Measurements from ENCODE around the gene LRRC71. TPM values are rescaled to one million over a fixed set of nuclear protein-coding genes. Genes with fewer than 3 reads are reported as not detected.

LRRC71 gene
- polyA plus RNA-seq, 4 donors: 0.07 to 0.13 TPM; not detected in 2

DNA sequence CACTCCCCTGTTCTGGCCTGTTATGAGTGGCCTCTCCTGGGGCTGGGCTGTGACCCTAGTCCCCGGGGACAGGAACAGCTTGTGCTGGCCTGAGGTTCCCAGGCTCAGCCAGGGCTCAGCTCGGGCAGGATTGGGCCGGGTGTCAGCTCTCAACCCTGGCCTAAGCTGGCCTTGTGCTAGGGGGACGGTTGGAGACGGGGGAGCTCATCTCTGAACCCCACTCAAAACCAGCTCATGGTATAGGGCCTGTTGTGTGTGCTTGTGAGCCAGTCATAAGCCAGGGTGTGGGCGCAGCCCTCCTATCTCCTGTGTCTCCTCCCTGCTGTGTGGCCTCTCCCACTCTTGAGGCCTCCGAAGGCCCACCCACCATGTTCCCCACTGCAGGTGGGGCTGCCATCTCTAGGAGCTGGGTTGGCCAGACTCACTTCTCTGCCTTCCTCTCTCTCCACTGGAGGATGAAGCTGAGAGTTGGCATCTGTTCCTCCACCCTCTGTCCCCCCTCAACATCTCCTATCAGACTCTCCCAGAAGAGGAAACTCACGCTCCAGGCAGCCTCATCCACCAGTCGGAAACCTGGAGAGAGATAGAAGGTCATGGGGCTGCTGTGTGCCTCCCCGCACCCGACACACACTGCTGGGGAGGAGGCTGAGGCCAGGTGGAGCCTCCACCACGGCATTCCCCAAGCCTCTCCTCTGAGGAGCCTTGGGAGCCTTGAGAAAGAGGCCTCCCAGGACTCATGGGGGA, 25.5 kb upstream of the LRRC71 start:
- peak overlapping the region in 1 of 3 donors; percentile 49 for H3K4me3 ChIP-seq (ENCODE audit: low read depth in 1 of 3, low read length in 3 of 3)
- no peak for DNase-seq
- peaks cover 2 to 67% (median 3%) of the 10 kb centered on the region in 3 donors for H3K27me3 ChIP-seq (ENCODE audit: control insufficient read depth in 3 of 3, insufficient read depth in 3 of 3, low read length in 3 of 3)

DNA sequence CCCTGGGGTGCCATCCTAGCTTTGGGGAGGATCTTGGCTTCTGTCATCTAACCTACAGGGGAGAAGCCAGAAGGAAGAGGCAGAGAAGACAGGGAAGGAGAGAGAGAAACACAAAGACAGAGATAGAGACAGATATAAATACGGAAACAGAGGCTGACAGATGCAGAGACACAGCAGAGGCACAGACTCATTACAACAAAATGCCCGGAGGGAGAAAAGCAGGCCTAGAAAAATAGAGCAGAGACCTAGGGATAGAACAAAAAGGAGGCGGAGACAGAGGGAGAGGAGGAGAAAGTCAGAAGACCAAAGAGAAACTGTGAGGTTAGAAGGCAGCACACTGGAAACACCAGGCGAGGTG, 25.0 kb upstream of the LRRC71 start:
- Histone ChIP-seq H3K27ac (ENCODE audit: low read depth in 1 of 3, low read length in 2 of 3) (peak overlapping the region in 1 of 3 donors; percentile 86), H3K4me3 (ENCODE audit: low read depth in 1 of 3, low read length in 3 of 3) (no peak overlapping the region), H3K36me3 (ENCODE audit: control insufficient read depth in 3 of 3, insufficient read depth in 2 of 3, low read depth in 1 of 3, low read length in 3 of 3) (peaks cover 0 to 4% (median 0%) of the 10 kb centered on the region in 3 donors), H3K4me1 (ENCODE audit: control insufficient read depth in 3 of 3, insufficient read depth in 2 of 3, low read depth in 1 of 3, low read length in 2 of 3) (peaks cover 0 to 10% (median 0%) of the 10 kb centered on the region in 3 donors), H3K27me3 (ENCODE audit: control insufficient read depth in 3 of 3, insufficient read depth in 3 of 3, low read length in 3 of 3) (peaks cover 2 to 69% (median 3%) of the 10 kb centered on the region in 3 donors), H3K9me3 (ENCODE audit: control insufficient read depth in 2 of 2, insufficient read depth in 1 of 2, low read depth in 1 of 2, low read length in 1 of 2) (peaks cover 0 to 2% of the 10 kb centered on the region in 2 donors)
- WGBS, 3 donors: 71 to 85% (median 73%) methylated on average over 4 of the region's 4 CpGs
- DNase-seq: no peak
- FAIRE-seq: no peak

More for the DNA sequence above, 25.5 kb upstream of the LRRC71 start:
- peak overlapping the region in 2 of 3 donors; percentile 75 to 86 for H3K27ac ChIP-seq (ENCODE audit: low read depth in 1 of 3, low read length in 2 of 3)
- peaks cover 0 to 4% (median 0%) of the 10 kb centered on the region in 3 donors for H3K36me3 ChIP-seq (ENCODE audit: control insufficient read depth in 3 of 3, insufficient read depth in 2 of 3, low read depth in 1 of 3, low read length in 3 of 3)
- H3K4me1 ChIP-seq (ENCODE audit: control insufficient read depth in 3 of 3, insufficient read depth in 2 of 3, low read depth in 1 of 3, low read length in 2 of 3): peaks cover 0 to 8% (median 0%) of the 10 kb centered on the region in 3 donors
- no peak for FAIRE-seq
- WGBS, 3 donors: 57 to 85% (median 74%) methylated on average over 12 of the region's 12 CpGs
- peaks cover 0 to 2% of the 10 kb centered on the region in 2 donors for H3K9me3 ChIP-seq (ENCODE audit: control insufficient read depth in 2 of 2, insufficient read depth in 1 of 2, low read depth in 1 of 2, low read length in 1 of 2)

DNA sequence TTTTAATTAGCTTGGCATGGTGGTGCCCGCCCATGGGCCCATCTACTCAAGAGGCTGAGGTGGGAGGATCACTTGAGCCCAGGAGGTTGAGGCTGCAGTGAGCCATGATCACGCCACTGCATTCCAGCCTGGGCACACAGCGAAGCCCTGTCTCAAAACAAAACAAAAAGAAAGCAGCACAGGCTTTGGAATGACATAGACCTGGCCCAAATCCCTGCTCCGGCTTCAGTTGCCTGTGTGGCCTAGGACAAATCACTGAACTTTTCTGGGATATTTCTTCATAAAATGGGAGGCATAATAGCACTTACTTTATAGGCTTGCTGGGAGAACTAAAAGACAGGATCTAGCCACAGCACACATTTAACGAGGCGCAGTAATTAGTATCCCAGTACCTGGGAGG, 24.5 kb upstream of the LRRC71 start:
- Histone ChIP-seq H3K4me3 (ENCODE audit: low read depth in 1 of 3, low read length in 3 of 3) (no peak overlapping the region), H3K27me3 (ENCODE audit: control insufficient read depth in 3 of 3, insufficient read depth in 3 of 3, low read length in 3 of 3) (peaks cover 2 to 72% (median 3%) of the 10 kb centered on the region in 3 donors), H3K9me3 (ENCODE audit: control insufficient read depth in 2 of 2, insufficient read depth in 1 of 2, low read depth in 1 of 2, low read length in 1 of 2) (peaks cover 0 to 2% of the 10 kb centered on the region in 2 donors), H3K4me1 (ENCODE audit: control insufficient read depth in 3 of 3, insufficient read depth in 2 of 3, low read depth in 1 of 3, low read length in 2 of 3) (peaks cover 0 to 15% (median 0%) of the 10 kb centered on the region in 3 donors), H3K27ac (ENCODE audit: low read depth in 1 of 3, low read length in 2 of 3) (peak overlapping the region in 1 of 3 donors; percentile 30), H3K36me3 (ENCODE audit: control insufficient read depth in 3 of 3, insufficient read depth in 2 of 3, low read depth in 1 of 3, low read length in 3 of 3) (peaks cover 0 to 4% (median 0%) of the 10 kb centered on the region in 3 donors)
- FAIRE-seq (no peak), DNase-seq (no peak)
- WGBS, 3 donors: 83 to 94% (median 91%) methylated on average over 6 of the region's 6 CpGs

DNA sequence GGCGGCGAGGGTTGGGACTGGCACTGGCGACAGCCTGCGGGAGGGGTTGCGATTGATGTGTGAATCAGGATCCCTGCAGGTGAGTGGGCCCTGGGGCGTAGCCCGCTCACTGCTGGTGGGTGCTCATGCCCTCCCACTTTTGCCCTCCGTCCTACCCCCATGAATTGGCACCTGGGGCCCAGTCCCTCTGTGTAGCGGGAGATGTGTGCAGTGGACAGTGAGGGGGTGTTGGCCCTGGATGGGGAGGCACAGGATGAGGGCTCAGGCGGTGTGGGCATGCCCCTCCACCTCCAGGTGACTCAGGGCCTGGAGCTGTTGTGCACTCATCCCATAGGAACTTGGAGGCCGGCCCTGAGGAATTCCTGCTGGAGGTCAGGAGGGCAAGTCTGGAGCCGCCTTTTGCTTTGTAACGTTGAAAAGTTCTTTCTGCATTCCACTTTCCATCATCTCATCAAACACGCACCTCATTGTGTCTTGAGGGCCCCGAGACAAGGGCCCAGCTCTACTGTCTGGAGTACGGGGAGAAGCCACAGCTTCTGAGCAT, 23.9 kb upstream of the LRRC71 start:
- DNase-seq (no peak), FAIRE-seq (no peak)
- WGBS, 3 donors: 76 to 80% (median 78%) methylated on average over 16 of the region's 16 CpGs
- Histone ChIP-seq H3K27me3 (ENCODE audit: control insufficient read depth in 3 of 3, insufficient read depth in 3 of 3, low read length in 3 of 3) (peaks cover 2 to 72% (median 3%) of the 10 kb centered on the region in 3 donors), H3K4me3 (ENCODE audit: low read depth in 1 of 3, low read length in 3 of 3) (no peak overlapping the region), H3K4me1 (ENCODE audit: control insufficient read depth in 3 of 3, insufficient read depth in 2 of 3, low read depth in 1 of 3, low read length in 2 of 3) (peaks cover 0 to 15% (median 0%) of the 10 kb centered on the region in 3 donors), H3K27ac (ENCODE audit: low read depth in 1 of 3, low read length in 2 of 3) (peak overlapping the region in 1 of 3 donors; percentile 55), H3K9me3 (ENCODE audit: control insufficient read depth in 2 of 2, insufficient read depth in 1 of 2, low read depth in 1 of 2, low read length in 1 of 2) (peaks cover 0 to 2% of the 10 kb centered on the region in 2 donors), H3K36me3 (ENCODE audit: control insufficient read depth in 3 of 3, insufficient read depth in 2 of 3, low read depth in 1 of 3, low read length in 3 of 3) (peaks cover 0 to 4% (median 0%) of the 10 kb centered on the region in 3 donors)

DNA sequence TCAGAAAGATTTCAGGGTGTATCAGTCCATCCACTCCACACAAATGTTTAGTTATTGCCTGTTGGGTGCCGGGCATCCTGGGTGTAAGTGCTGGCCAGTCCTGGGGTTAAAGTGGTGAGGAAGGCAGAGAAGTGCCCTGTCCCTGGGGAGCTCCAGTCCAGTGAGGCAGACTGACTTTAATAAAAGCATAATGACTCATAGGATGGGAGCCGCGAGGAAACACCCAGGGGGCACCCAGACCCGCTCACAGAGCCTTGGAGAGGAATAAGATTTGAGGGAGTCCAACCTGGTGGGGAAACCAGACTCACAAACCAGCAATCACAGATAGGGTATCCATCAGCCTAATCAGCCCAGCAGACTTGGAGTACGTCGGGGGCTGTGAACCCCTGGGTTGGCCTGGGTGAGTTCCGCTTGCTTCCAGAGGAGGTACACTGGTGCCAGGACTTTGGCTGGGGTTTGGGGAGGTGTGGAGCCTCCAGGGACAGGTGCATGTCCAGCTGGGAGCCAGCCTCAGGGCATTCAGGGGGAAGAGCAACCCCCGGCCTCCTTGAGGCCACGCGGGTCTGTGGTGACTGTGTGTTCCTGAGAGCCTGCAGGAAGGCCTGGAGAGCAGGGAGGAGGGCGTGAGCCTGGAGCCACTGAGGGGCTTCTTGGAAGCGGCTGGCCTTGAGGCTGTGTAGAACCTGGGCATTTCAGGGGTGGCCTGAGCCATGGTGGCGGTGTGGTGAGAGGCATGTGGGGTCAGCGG, 23.2 kb upstream of the LRRC71 start:
- FAIRE-seq (no peak), DNase-seq (no peak)
- Histone ChIP-seq H3K27ac (ENCODE audit: low read depth in 1 of 3, low read length in 2 of 3) (peak overlapping the region in 2 of 3 donors; percentile 55 to 61), H3K36me3 (ENCODE audit: control insufficient read depth in 3 of 3, insufficient read depth in 2 of 3, low read depth in 1 of 3, low read length in 3 of 3) (peaks cover 0 to 4% (median 0%) of the 10 kb centered on the region in 3 donors), H3K4me3 (ENCODE audit: low read depth in 1 of 3, low read length in 3 of 3) (no peak overlapping the region), H3K27me3 (ENCODE audit: control insufficient read depth in 3 of 3, insufficient read depth in 3 of 3, low read length in 3 of 3) (peaks cover 2 to 69% (median 3%) of the 10 kb centered on the region in 3 donors), H3K4me1 (ENCODE audit: control insufficient read depth in 3 of 3, insufficient read depth in 2 of 3, low read depth in 1 of 3, low read length in 2 of 3) (peaks cover 0 to 15% (median 0%) of the 10 kb centered on the region in 3 donors), H3K9me3 (ENCODE audit: control insufficient read depth in 2 of 2, insufficient read depth in 1 of 2, low read depth in 1 of 2, low read length in 1 of 2) (peaks cover 0 to 2% of the 10 kb centered on the region in 2 donors)
- 74 to 79% (median 76%) methylated on average over 14 of the region's 14 CpGs for whole genome bisulfite sequencing, 3 donors

DNA sequence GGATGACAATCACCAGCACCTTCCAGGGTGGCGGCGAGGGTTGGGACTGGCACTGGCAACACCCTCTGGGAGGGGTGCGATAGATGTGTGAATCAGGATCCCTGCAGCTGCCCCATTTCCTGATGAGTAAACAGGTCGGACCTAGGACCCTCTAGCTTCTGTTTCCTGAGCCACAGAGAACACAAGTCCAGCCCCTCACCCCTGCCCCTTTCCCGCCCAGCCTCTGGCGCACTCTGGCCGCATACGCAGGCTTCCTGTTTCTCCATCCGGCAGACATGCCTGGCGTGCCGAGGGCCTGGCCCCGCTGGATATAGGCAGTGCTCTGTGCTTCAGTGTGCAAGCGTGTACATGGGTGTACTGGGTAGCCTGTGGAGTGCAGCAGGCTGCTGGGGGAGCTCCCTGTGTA, 22.3 kb upstream of the LRRC71 start:
- no peak for DNase-seq
- H3K9me3 ChIP-seq (ENCODE audit: control insufficient read depth in 2 of 2, insufficient read depth in 1 of 2, low read depth in 1 of 2, low read length in 1 of 2): peaks cover 0 to 2% of the 10 kb centered on the region in 2 donors
- H3K4me1 ChIP-seq (ENCODE audit: control insufficient read depth in 3 of 3, insufficient read depth in 2 of 3, low read depth in 1 of 3, low read length in 2 of 3): peaks cover 0 to 12% (median 0%) of the 10 kb centered on the region in 3 donors
- peak overlapping the region in 2 of 3 donors; percentile 55 to 61 for H3K27ac ChIP-seq (ENCODE audit: low read depth in 1 of 3, low read length in 2 of 3)
- no peak overlapping the region for H3K4me3 ChIP-seq (ENCODE audit: low read depth in 1 of 3, low read length in 3 of 3)
- H3K36me3 ChIP-seq (ENCODE audit: control insufficient read depth in 3 of 3, insufficient read depth in 2 of 3, low read depth in 1 of 3, low read length in 3 of 3): peaks cover 0 to 4% (median 0%) of the 10 kb centered on the region in 3 donors
- no peak for FAIRE-seq
- H3K27me3 ChIP-seq (ENCODE audit: control insufficient read depth in 3 of 3, insufficient read depth in 3 of 3, low read length in 3 of 3): peaks cover 2 to 67% (median 3%) of the 10 kb centered on the region in 3 donors
- WGBS, 3 donors: 22 to 43% (median 27%) methylated on average over 8 to 13 of the region's 13 CpGs

DNA sequence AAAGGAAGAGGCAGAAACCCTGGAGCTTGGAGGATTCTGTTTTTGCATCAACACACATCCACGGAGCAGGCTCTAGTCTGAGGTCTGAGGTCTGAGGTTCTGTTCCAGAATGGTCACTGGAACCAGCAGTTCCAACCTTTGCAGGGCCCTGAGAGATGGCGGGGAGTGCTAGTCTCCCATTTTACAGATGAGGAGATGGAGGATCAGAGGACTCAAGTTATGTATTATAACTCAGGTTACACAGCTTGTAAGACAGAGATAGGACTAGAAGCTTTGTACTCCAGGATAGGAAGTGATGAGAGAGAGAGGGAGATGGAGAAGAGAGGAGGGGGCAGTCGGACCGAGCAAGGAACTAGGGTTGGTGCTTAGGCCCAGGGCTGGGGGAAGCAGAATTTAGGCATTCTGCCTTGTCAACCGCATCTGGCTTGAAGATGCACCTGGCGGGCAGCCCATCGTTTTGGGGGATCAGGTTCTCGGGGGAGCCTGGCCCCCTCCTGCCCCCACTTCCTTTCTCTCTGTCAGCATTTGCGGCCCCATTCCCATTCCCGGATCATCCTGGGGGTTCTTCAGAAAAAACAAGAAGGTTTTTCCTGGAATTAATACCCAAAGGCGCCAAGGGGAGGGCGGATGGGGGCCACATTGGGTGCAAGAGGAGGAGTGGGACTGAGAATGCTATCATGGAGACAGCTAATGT, 21.3 kb upstream of the LRRC71 start:
- DNase-seq: no peak
- peaks cover 0 to 4% (median 0%) of the 10 kb centered on the region in 3 donors for H3K36me3 ChIP-seq (ENCODE audit: control insufficient read depth in 3 of 3, insufficient read depth in 2 of 3, low read depth in 1 of 3, low read length in 3 of 3)
- FAIRE-seq: no peak
- peaks cover 0 to 65% (median 0%) of the 10 kb centered on the region in 3 donors for H3K27me3 ChIP-seq (ENCODE audit: control insufficient read depth in 3 of 3, insufficient read depth in 3 of 3, low read length in 3 of 3)
- 73 to 82% (median 77%) methylated on average over 12 of the region's 12 CpGs for WGBS, 3 donors
- H3K9me3 ChIP-seq (ENCODE audit: control insufficient read depth in 2 of 2, insufficient read depth in 1 of 2, low read depth in 1 of 2, low read length in 1 of 2): peaks cover 0 to 2% of the 10 kb centered on the region in 2 donors
- no peak overlapping the region for H3K4me3 ChIP-seq (ENCODE audit: low read depth in 1 of 3, low read length in 3 of 3)
- H3K4me1 ChIP-seq (ENCODE audit: control insufficient read depth in 3 of 3, insufficient read depth in 2 of 3, low read depth in 1 of 3, low read length in 2 of 3): peaks cover 0 to 9% (median 0%) of the 10 kb centered on the region in 3 donors
- H3K27ac ChIP-seq (ENCODE audit: low read depth in 1 of 3, low read length in 2 of 3): peak overlapping the region in 1 of 3 donors; percentile 22

Measured in small intestine (tissue), 7 donors.